Right hindlimb (tissue), 1 donor: Measurements from ENCODE around the gene ADK.

Experiments
- DNase-seq: peaks from one replicate; pipeline ENCODE4 v3.0.0-alpha.2; 2018

Gene ADK

GRCh38 chr10:74690393-74690792, 539.4 kb downstream of the ADK start:
- no peak for DNase-seq

- DNase-seq: no peak
Observed at GRCh38 chr10:74691164-74691563, 540.1 kb downstream of the ADK start.

DNA sequence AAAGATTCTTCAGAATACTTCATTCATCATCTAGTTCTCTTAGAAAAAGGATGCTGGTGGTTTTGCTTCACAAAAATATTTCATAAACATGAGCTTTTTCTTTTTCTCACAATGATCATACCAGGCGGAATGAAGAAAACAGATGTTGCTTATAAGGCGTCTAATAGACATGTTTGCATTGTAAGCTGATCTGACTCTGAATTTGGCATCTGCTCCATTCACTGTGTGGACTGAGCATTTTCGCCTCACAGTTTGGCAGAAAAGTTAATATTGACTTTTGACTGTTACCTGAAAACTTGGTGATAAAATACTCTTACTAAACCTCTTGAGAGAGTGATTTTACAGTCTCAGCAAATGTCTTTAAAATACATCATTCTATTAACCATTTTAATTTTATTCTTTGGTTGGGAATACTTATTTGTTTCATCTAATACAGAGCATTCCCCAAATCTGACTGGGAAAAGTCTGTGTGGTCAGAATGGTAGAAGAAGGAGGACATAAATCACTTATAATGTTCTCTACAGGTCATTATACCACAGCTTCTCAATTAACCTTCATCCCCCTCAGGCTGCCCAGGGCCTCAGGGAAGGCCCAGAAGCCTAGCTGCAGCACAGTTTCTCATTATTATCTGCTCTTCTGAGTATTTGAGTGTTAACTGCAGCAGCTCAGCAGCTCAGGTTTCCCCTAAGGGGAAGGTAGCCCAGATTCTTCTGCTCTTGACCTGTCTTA, 553.8 kb downstream of the ADK start:
- peak; percentile 43 for DNase-seq

- DNase-seq: no peak
Observed at GRCh38 chr10:74705358-74705980, 554.4 kb downstream of the ADK start.

- DNase-seq: no peak
Observed at GRCh38 chr10:74706966-74707365, 555.9 kb downstream of the ADK start.

GRCh38 chr10:74708246-74708645, 557.2 kb downstream of the ADK start:
- DNase-seq: no peak

GRCh38 chr10:74718208-74718607, 567.2 kb downstream of the ADK start:
- no peak for DNase-seq

GRCh38 chr10:74728225-74728624, 577.2 kb downstream of the ADK start:
- no peak for DNase-seq

GRCh38 chr10:74730246-74730645, 579.2 kb downstream of the ADK start:
- no peak for DNase-seq

- DNase-seq: no peak
Observed at GRCh38 chr10:74733612-74734011, 582.6 kb downstream of the ADK start.

- DNase-seq: no peak
Observed at GRCh38 chr10:74736029-74736428, 585.0 kb downstream of the ADK start.

- no peak for DNase-seq
Observed at GRCh38 chr10:74738052-74738451, 587.0 kb downstream of the ADK start.

DNA sequence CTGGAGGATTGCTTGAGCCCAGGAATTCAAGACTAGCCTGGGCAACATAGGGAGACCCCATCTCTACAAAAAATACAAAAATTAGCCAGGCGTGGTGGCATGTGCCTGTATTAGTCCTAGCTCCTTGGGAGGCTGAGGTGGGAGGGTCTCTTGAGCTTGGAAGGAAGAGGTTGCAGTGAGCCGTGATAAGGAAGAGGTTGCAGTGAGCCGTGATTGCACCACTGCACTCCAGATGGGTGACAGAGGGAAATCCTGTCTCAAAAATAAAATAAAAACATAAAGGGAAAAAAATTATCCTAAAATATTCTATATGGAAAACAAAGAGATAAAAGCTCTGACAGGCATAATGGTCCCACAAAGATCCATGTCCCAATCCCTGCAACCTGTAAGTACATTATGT, 587.5 kb downstream of the ADK start:
- no peak for DNase-seq

DNA sequence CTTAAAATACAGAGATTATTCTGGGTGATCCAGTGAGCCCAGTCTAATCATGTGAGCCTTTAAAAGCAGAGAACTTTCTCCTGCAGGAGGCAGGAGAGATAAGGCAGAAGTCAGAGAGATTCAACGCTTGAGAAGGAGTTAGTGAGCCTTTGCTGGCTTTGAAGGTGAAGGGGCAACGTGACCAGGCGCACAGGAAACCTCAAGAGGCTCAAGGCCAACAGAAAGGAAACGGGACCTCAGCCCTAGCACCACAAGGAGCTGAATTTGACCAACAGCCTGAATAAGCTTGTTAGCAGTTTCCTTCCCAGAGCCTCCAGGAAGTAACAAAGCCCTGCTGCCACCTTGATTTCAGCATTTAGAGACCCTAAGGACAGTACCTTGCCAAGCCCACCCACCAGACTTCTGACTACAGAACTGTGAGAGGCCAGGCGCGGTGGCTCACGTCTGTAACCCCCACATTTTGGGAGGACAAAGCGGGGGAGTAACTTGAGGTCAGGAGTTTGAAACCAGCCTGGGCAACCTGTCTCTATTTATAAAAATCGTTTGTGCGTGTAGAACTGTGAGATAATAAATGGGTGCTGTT, 588.1 kb downstream of the ADK start:
- DNase-seq: no peak

GRCh38 chr10:74743401-74743800, 592.4 kb downstream of the ADK start:
- DNase-seq: no peak

- no peak for DNase-seq
Observed at GRCh38 chr10:74745449-74745848, 594.4 kb downstream of the ADK start.

DNA sequence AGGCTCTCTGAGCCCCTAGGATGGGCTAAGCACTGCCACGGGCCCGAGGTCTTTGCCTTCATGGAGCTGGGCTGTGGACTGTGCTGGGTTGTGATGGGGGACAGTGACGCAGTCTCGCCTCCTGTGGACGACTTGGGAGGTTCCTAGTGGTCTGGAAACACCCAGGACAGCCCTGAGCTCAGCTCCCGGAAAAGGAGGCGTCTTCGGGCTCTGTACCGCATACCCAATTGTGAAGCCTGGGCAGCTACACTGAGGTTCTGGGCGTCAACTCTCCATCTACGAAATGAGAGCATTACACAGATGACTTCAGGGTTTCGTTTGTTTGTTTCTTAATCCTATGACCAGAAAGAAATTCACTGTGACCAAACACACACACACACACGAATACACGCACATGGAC, 595.8 kb downstream of the ADK start:
- no peak for DNase-seq

- DNase-seq: no peak
Observed at GRCh38 chr10:74748468-74749031, 597.5 kb downstream of the ADK start.

GRCh38 chr10:74750848-74751274, 599.8 kb downstream of the ADK start:
- DNase-seq: no peak

GRCh38 chr10:74752371-74753040, 601.5 kb downstream of the ADK start:
- no peak for DNase-seq

DNA sequence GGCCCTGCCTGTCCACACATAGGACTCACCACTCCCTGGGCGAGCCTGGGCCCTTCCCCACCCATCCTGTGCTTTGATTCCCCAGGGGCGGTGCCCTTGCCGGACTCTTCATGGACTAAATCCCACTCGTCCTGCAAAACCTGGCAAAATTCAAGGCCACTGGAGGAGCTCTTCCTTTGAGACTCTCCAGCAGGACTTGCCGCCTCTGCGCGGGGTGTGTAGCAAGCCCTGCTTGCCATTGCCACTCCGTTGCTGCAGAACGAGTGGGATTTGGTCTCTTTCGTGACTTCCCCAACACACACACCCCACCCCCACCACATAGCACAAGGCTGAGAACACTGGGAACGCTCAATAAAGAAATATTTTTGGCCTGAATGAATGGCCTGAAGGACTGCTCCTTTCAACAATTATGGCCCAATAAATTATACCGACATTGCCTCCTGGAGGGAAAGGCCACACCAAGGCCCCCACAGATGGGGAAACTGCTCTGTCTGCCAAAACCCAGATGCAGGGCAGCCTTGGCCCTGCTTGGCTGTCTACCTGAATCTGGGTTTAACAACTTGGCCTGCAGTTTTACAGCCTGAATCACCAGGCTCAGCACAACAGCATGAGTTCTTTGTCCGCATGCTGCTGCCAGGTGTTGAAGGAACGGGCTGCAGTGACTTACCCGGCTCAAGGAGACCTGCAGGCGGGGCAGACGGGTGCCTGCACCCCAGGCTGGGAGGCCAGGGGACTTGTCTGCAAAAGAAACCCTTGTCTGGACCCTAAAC, 602.6 kb downstream of the ADK start:
- DNase-seq: peak; percentile 32

DNA sequence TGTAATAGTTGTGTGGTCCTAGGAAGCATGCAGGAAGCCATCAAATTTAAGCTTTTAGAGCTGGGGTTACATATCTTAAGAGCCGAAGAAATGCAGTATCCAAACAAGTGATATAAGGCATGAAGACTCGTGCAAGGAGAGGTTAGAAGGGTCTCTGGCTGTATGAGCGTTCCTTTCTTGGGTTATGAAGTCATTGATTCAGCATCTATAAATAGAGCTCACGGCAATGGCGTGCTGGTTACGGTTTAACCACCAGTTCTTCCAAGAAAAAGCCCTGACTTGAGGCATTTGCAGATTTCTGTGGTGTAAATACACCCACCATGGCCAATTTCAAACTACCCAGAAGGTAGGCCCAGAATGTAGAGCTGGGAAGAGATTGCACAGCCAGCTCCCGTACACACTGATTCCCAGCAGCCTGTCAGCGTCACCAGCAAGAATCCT, 603.4 kb downstream of the ADK start:
- DNase-seq: no peak

- DNase-seq: no peak
Observed at GRCh38 chr10:74755273-74755672, 604.3 kb downstream of the ADK start.
